Prostate gland (tissue), 2 donors: ENCODE measurements around the gene SHF.

Experiments
- POLR2A ChIP-seq: fragments of 450-650 bp; IDR thresholded peaks from one replicate; pipeline ENCODE4 v1.6.1; 2016; ENCODE audit warnings: antibody characterized with exemption, mild to moderate bottlenecking
- TF ChIP-seq, protein P1 (sequence below), 4 experiments: fragments of 200-600 bp in 2 of 4; fragments of 450-650 bp in 2 of 4; sonication (generic) in 2 of 4; IDR thresholded peaks; 1 replicate in 3 of 4; 2 replicates in 1 of 4; pipeline ENCODE4 v1.5.1; 2016 to 2019; ENCODE audit warnings: antibody characterized with exemption in 4 of 4, mild to moderate bottlenecking in 2 of 4, moderate library complexity in 2 of 4

GRCh38 chr15:45168286-45168685 is 19.5 kb downstream of the SHF start:
- TF ChIP-seq POLR2A: no peak
- TF ChIP-seq, protein P1, sequence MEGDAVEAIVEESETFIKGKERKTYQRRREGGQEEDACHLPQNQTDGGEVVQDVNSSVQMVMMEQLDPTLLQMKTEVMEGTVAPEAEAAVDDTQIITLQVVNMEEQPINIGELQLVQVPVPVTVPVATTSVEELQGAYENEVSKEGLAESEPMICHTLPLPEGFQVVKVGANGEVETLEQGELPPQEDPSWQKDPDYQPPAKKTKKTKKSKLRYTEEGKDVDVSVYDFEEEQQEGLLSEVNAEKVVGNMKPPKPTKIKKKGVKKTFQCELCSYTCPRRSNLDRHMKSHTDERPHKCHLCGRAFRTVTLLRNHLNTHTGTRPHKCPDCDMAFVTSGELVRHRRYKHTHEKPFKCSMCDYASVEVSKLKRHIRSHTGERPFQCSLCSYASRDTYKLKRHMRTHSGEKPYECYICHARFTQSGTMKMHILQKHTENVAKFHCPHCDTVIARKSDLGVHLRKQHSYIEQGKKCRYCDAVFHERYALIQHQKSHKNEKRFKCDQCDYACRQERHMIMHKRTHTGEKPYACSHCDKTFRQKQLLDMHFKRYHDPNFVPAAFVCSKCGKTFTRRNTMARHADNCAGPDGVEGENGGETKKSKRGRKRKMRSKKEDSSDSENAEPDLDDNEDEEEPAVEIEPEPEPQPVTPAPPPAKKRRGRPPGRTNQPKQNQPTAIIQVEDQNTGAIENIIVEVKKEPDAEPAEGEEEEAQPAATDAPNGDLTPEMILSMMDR (IDR thresholded peaks at IDR 0.05): no peak
